Activated T-cell treated with anti-CD3 and anti-CD28 coated beads, Interleukin-2, amount 50 U/mL, for 4 hours (primary cell): ENCODE results near the gene GRB10. TPM values are rescaled to one million over a fixed set of nuclear protein-coding genes. Genes with fewer than 3 reads are reported as not detected.

ENCODE experiments used
- ATAC-seq, 2 donors: fragments of 200-7000 bp; cut with Tn5 transposase; one replicate each; pipeline ENCODE4 v1.10.0; 2021
- DNase-seq: peaks from one replicate; pipeline ENCODE4 v3.0.0-alpha.2; 2020
- H3K27me3 Mint-ChIP-seq: one replicate; pipeline ENCODE4 v1.8.0; 2021; ENCODE audit warnings: low read depth, mixed read lengths
- H3K36me3 Mint-ChIP-seq: one replicate; pipeline ENCODE4 v1.8.0; 2022; ENCODE audit warnings: mixed read lengths; ENCODE audit not compliant: insufficient read depth
- H3K4me1 Mint-ChIP-seq: one replicate; pipeline ENCODE4 v1.8.0; 2021; ENCODE audit warnings: low read depth, mixed read lengths
- H3K4me3 Mint-ChIP-seq: one replicate; pipeline ENCODE4 v1.8.0; 2021; ENCODE audit warnings: mild to moderate bottlenecking, moderate library complexity, mixed read lengths
- H3K9me3 Mint-ChIP-seq: one replicate; pipeline ENCODE4 v1.8.0; 2021; ENCODE audit warnings: mixed read lengths
- total RNA-seq, 3 donors: library from RNA; stranded (reverse); gene quantifications; one replicate each; pipeline ENCODE4 v1.2.1, GENCODE V29; 2021

GRB10 gene
- total RNA-seq, 3 donors from 2014 or later, result 1.3 to 3.7 (median 3.3) TPM

DNA sequence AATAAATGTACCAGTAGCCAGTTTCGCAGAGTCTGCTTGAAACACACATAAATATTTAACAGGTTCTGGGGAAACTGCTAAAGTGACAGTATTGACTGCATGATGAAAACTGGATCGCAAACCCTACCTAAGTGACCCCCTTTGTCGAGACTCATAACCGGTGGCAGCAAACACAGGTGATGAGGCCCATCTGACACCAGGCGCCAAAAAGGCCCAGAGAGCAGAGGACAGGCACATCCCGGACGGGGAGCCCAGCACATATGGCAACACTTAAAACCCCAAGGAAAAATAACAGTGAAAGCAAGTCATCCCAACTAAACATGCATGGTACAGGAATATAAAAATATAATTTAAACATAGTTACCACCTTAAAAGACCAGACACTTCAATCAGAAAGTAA lies 62.4 kb downstream of the GRB10 start:
- Mint-ChIP-seq H3K27me3 (peaks cover 9% of the 10 kb centered on the region), H3K9me3 (no peaks in the 10 kb centered on the region), H3K36me3 (peaks cover 2% of the 10 kb centered on the region), H3K4me3 (no peak overlapping the region), H3K4me1 (peaks cover 5% of the 10 kb centered on the region)
- ATAC-seq (no peak), DNase-seq (no peak)

DNA sequence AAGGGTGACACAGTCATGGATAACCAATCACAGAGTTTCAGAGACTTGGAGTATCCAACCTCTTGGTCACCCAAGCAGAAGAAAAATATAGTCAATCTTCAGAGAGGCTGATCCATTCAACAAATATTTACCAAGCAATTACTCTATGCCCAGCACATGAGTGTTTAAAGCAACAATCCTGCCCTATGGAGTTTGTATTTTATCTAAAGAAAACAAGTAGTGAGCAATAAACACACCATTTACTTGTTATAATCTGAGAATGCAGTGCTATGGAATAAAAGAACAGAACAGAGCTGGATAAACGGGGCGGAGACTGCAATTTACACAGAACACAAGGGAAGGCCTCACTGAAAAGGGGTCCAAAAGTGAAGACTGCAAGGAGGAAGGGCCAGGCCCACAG lies 63.8 kb downstream of the GRB10 start:
- Mint-ChIP-seq H3K9me3 (no peaks in the 10 kb centered on the region), H3K36me3 (no peaks in the 10 kb centered on the region), H3K27me3 (peaks cover 7% of the 10 kb centered on the region), H3K4me1 (peaks cover 2% of the 10 kb centered on the region), H3K4me3 (no peak overlapping the region)
- ATAC-seq (no peak), DNase-seq (no peak)

DNA sequence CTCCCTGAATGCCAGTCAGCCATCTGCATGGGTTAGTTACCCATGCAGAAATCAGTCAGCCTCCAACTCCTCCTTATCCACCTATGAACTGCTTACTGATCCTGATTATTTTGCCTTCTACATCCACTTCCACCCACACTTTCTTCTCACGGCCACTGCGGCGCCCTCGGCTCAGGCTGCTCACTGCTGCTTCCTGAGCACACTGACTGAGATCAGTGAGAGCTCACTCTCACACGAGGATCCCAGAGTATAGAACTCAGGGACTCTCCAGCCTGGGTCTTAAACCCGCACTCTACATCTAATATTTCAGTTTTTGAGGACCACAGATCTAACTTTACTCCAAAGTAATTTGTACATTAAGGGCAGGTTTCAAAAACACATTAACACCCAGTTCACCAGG lies 64.4 kb downstream of the GRB10 start:
- no peak overlapping the region for H3K4me3 Mint-ChIP-seq
- ATAC-seq (no peak), DNase-seq (no peak)
- H3K27me3 Mint-ChIP-seq, result peaks cover 9% of the 10 kb centered on the region
- peaks cover 2% of the 10 kb centered on the region for H3K4me1 Mint-ChIP-seq
- H3K36me3 Mint-ChIP-seq, result no peaks in the 10 kb centered on the region
- no peaks in the 10 kb centered on the region for H3K9me3 Mint-ChIP-seq

DNA sequence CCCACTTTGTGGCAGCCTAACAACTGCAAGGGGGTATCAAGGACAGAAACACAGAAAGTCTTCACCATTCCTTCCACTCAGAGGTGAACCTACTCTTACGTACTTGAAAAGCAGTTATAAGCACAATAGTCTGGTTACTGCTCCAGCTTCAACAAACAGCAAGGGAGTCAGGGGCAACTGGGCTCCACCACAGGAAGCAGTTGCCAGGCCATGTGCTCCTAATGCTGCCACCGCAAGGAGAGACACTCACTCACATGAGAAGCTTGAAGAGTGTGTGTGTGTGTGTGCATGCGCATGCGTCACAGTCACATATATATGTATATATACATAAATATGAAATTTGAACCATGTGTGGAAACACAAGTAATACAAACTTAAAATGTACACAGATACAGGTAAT lies 65.5 kb downstream of the GRB10 start:
- Mint-ChIP-seq H3K4me3 (no peak overlapping the region), H3K27me3 (peaks cover 9% of the 10 kb centered on the region), H3K9me3 (no peaks in the 10 kb centered on the region), H3K4me1 (peaks cover 4% of the 10 kb centered on the region), H3K36me3 (no peaks in the 10 kb centered on the region)
- no peak for ATAC-seq
- DNase-seq, result no peak

DNA sequence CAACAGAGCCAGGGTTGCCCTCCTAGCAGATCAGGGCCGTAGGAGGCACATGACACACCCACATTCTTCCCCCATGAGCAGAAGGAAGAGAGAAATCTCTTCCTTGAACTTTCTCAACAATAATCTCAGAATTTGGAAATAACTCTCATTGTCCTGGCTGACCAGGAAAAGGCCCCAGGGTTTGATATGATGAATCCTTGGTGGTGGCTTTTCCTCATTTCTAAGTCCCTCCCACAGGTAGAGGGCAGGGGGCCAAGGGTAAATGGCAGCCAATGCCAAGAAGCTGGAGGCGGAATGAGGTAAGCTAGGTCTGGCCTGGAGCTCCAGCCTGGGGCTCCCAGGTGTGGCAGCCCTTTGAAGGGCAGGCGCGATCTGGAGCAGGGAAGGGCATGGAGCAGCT lies 67.8 kb downstream of the GRB10 start:
- H3K4me3 Mint-ChIP-seq, result no peak overlapping the region
- peaks cover 6% of the 10 kb centered on the region for H3K4me1 Mint-ChIP-seq
- H3K9me3 Mint-ChIP-seq, result no peaks in the 10 kb centered on the region
- H3K36me3 Mint-ChIP-seq, result no peaks in the 10 kb centered on the region
- DNase-seq (no peak), ATAC-seq (no peak)
- H3K27me3 Mint-ChIP-seq, result peaks cover 11% of the 10 kb centered on the region

DNA sequence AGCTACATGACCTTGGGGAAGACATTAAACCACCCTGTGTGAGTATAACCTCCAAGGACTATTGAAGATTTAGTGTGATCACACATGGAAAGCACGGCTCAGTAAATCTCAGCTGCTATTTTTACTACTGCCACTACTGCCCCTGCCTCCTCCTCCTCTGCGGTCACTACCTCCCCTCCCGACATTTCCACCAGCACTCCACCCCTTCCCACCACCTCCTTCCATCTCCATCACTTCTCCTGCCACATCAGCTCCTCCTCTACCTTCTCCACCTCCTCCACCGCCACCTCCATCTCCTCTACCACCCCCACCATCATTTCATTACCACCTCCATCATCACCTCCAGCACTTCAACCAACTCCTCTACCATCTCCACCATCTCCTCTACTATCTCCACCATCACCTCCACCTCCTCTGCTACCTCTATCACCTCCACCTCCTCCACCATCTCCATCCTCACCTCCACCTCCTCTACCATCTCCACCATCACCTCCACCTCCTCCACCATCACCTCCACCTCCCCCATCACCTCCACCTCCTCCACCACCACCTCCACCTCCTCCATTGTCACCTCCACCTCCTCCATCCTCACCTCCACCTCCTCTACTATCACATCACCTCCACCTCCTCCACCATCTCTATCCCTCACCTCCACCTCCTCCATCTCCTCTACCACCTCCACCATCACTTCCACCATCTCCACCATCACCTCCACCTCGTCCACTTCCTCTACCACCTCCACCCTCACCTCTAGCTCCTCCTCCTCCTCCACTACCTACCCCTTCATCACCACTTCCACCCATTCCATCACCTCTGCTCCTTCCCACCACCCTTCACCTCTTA lies 69.4 kb downstream of the GRB10 start:
- ATAC-seq, result no peak
- no peak overlapping the region for H3K4me3 Mint-ChIP-seq

DNA sequence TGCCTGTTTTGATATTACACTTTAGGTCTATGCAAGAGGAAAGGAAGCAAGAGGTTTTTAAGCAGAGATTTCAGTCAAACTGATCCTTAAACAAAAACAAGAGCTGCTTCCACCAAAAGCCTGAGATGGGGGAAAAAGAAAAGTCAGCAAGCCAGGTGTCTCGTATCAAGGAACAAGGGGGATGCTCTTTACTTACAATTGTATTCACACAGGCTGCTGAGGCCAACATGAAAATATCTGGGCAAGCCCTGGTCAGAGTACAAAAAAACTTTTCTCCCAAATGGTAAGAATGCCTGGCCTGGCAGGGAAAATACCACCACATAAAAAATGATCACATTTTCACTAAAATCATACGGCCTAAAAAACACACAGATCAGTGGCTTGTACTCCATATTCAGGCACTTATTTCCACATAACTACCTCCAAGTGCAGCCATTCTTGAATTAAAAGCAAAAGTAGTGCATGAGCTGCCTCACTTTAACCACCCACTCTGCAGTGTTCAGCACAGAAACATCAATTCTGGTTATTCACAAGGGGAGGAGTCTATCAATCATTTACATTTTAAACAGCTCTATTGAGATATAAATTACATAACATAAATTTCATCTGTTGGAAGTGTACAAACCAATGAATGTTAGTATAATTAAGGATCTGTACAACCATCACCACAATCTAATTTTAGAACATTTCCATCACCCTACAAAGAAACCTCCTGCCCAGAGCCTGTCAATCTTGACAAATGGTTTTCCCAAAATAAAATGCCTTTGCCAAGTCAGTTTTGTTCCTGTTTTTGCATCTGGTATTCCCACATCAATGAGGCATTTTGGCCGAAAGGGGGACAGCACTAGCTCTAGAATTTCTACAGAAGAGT lies 70.2 kb downstream of the GRB10 start:
- ATAC-seq, result no peak
- DNase-seq, result no peak
- peaks cover 6% of the 10 kb centered on the region for H3K4me1 Mint-ChIP-seq
- no peaks in the 10 kb centered on the region for H3K36me3 Mint-ChIP-seq
- H3K4me3 Mint-ChIP-seq, result no peak overlapping the region
- peaks cover 13% of the 10 kb centered on the region for H3K27me3 Mint-ChIP-seq
- H3K9me3 Mint-ChIP-seq, result no peaks in the 10 kb centered on the region

More for the DNA sequence above, 69.4 kb downstream of the GRB10 start:
- Mint-ChIP-seq H3K4me1 (peaks cover 6% of the 10 kb centered on the region), H3K9me3 (no peaks in the 10 kb centered on the region), H3K36me3 (no peaks in the 10 kb centered on the region), H3K27me3 (peaks cover 13% of the 10 kb centered on the region)
- no peak for DNase-seq

GRCh38 chr7:50711271-50712175 lies 71.2 kb downstream of the GRB10 start:
- no peak for DNase-seq
- H3K9me3 Mint-ChIP-seq, result no peaks in the 10 kb centered on the region
- H3K36me3 Mint-ChIP-seq, result no peaks in the 10 kb centered on the region
- H3K4me1 Mint-ChIP-seq, result peaks cover 6% of the 10 kb centered on the region
- ATAC-seq, result no peak
- no peak overlapping the region for H3K4me3 Mint-ChIP-seq
- H3K27me3 Mint-ChIP-seq, result peaks cover 13% of the 10 kb centered on the region

DNA sequence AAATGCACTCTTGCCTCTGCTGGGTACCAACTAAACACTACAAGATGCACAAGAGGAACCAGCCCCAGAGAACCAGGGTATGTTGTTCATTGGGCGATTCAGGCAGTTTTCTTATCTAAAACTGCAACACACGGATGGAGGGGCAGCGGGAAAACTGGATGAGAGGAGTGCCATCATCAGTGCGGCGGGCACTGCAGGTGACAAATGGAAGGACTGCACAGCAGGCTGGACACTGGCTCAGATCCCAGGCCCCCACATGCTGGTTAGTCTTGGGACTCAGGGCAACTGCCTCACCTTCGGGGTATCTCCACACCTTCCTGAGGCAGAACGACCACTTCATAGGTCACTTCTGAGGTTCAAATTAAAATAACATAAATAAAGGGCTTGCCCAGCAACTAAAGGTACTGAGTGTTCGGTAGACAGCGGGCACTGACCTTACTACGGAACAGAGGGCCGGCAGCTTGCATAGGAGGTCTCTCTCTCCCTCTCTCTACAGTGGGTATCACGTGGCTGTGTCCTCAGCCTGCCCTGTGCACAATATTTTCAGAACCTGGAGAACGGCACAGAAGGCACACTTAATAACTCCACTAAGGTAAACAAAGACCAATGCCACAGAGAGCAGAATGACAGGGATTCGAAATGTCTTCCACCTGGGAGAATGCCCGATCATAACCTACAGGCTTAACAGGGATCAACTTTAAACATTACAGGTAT lies 72.1 kb downstream of the GRB10 start:
- peaks cover 9% of the 10 kb centered on the region for H3K27me3 Mint-ChIP-seq
- H3K4me3 Mint-ChIP-seq, result no peak overlapping the region
- ATAC-seq (no peak), DNase-seq (no peak)
- H3K9me3 Mint-ChIP-seq, result no peaks in the 10 kb centered on the region
- H3K36me3 Mint-ChIP-seq, result no peaks in the 10 kb centered on the region
- H3K4me1 Mint-ChIP-seq, result peaks cover 6% of the 10 kb centered on the region

GRCh38 chr7:50709151-50709550 lies 73.5 kb downstream of the GRB10 start:
- DNase-seq, result no peak
- H3K9me3 Mint-ChIP-seq, result no peaks in the 10 kb centered on the region

DNA sequence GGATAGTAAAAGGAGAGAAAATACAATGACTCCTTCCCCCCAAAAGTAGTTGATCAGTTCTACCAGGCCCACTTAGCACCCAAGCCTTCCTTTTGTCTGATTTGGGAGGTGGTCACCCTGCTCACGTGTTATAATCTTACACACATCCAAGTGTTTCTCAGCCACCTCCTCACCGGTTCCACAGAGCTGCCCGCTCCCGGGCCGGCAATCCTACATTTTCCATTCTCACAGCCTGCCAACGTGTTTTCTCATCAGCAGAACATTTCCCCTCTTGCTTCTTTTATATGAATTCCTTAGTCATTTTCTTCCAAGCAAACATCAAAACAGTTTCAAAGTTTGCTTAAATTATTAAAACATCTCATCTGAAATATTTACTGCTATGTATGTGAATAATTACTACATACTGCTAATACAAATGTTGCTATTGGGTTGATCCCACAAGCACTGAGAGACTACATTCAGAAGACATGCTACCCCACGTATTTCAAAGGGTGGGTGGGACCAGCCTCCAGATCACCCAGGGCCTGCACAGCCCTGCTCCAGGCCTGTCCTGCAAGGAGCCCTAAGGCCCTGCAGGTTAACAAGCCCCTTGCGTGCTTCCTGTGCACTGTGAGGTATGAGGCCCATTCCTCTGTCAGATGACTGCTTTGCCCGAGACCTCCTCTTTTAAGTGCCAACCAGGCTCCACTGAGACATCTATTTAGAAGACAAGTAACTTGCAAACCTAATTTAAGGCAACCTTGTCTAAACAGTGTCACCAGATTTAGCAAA lies 75.3 kb downstream of the GRB10 start:
- no peaks in the 10 kb centered on the region for H3K9me3 Mint-ChIP-seq
- H3K27me3 Mint-ChIP-seq, result peaks cover 5% of the 10 kb centered on the region
- DNase-seq (no peak), ATAC-seq (no peak)
- H3K36me3 Mint-ChIP-seq, result no peaks in the 10 kb centered on the region
- peaks cover 2% of the 10 kb centered on the region for H3K4me1 Mint-ChIP-seq
- no peak overlapping the region for H3K4me3 Mint-ChIP-seq

More at GRCh38 chr7:50709151-50709550, 73.5 kb downstream of the GRB10 start:
- Mint-ChIP-seq H3K36me3 (no peaks in the 10 kb centered on the region), H3K27me3 (peaks cover 9% of the 10 kb centered on the region), H3K4me3 (no peak overlapping the region), H3K4me1 (peaks cover 4% of the 10 kb centered on the region)
- no peak for ATAC-seq

- Mint-ChIP-seq H3K4me3 (no peak overlapping the region), H3K36me3 (no peaks in the 10 kb centered on the region), H3K27me3 (peaks cover 5% of the 10 kb centered on the region), H3K4me1 (no peaks in the 10 kb centered on the region), H3K9me3 (no peaks in the 10 kb centered on the region)
- DNase-seq (no peak), ATAC-seq (no peak)
These were observed 76.2 kb downstream of the GRB10 start for GRCh38 chr7:50706469-50706937.

DNA sequence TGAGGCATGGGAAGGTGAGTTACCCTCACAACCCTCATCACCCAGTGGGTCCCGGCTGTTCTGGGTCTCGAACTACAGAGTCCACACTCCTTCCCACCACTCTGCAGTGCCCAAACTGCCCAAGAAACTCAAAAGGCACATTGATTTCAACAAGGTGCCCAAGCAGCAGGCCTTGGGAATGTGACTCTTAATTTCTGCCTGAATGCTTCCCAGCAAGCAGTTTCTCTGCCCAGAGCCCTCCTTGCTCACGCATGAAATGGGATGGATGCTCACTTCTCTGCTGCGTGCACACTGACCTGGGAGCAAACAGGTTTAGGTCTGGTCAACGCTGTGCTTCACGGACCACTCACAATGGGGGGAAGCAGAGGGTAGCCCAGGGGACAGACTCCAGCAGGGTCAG lies 77.9 kb downstream of the GRB10 start:
- ATAC-seq (no peak), DNase-seq (no peak)
- H3K4me3 Mint-ChIP-seq, result no peak overlapping the region
- H3K4me1 Mint-ChIP-seq, result no peaks in the 10 kb centered on the region
- no peaks in the 10 kb centered on the region for H3K36me3 Mint-ChIP-seq
- peaks cover 3% of the 10 kb centered on the region for H3K27me3 Mint-ChIP-seq
- H3K9me3 Mint-ChIP-seq, result no peaks in the 10 kb centered on the region
